ENCODE measurements around the gene IL37. TPM values are rescaled to one million over a fixed set of nuclear protein-coding genes. Genes with fewer than 3 reads are reported as not detected.

The IL37 gene
- total and polyA plus RNA-seq, 2 experiments from 2014 or later: not detected

DNA sequence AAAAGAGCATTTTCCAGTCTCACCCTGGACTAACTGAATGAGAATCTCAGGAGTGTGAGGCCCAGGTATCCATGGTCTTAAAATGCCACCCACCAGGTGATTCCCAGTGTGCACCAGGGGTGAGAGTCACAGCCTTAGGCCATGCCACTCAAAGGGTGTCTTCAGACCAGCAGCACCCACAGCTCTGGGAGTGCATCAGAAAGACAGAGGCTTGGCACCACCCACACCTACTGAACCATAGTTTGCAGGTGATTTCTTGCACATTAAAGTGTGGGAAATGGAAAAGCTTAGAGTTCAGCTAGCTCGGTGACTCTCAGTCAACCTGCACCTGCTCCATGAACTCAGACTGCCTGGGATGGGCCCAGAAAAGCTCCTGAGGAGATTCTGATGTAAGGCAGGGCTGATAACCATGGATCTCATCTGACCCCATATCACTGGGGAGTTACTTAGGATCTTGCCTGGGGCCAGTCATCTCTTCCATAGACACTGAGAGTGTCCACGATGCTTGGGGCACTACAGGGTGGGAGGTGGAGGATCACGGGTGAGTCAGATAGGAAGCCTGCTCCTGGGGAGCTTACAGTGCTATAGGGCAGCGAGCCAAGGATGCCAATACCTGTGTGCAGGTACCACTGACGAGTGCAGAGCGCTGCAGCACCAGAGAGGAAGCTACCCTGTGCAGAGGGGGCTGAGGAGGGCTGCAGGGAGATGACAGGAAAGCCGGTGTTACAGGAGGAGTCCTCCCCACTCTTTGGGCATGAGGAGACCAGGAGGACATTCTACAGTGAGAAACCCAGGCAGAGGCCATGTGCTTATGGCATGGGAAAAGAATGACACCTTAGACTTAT is 4.6 kb downstream of the IL37 start:
- Histone ChIP-seq H3K4me3 (no peak overlapping the region), H3K4me1 (ENCODE audit: low read depth) (no peaks in the 10 kb centered on the region), H3K36me3 (no peaks in the 10 kb centered on the region), H3K27ac (no peak overlapping the region), H3K27me3 (no peaks in the 10 kb centered on the region), H3K9me3 (ENCODE audit: low read depth) (no peaks in the 10 kb centered on the region)
- TF ChIP-seq, protein P1, sequence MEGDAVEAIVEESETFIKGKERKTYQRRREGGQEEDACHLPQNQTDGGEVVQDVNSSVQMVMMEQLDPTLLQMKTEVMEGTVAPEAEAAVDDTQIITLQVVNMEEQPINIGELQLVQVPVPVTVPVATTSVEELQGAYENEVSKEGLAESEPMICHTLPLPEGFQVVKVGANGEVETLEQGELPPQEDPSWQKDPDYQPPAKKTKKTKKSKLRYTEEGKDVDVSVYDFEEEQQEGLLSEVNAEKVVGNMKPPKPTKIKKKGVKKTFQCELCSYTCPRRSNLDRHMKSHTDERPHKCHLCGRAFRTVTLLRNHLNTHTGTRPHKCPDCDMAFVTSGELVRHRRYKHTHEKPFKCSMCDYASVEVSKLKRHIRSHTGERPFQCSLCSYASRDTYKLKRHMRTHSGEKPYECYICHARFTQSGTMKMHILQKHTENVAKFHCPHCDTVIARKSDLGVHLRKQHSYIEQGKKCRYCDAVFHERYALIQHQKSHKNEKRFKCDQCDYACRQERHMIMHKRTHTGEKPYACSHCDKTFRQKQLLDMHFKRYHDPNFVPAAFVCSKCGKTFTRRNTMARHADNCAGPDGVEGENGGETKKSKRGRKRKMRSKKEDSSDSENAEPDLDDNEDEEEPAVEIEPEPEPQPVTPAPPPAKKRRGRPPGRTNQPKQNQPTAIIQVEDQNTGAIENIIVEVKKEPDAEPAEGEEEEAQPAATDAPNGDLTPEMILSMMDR (IDR thresholded peaks at IDR 0.05; ENCODE audit: low read depth, low read length): no peak
- no peak for DNase-seq (ENCODE audit: low read depth in 1 of 2, low spot score in 1 of 2)

- no peaks in the 10 kb centered on the region for H3K27me3 ChIP-seq
- no peak overlapping the region for H3K4me3 ChIP-seq
- no peak overlapping the region for H3K27ac ChIP-seq
- no peaks in the 10 kb centered on the region for H3K4me1 ChIP-seq (ENCODE audit: low read depth)
- no peaks in the 10 kb centered on the region for H3K36me3 ChIP-seq
- H3K9me3 ChIP-seq (ENCODE audit: low read depth): no peaks in the 10 kb centered on the region
- no peak for DNase-seq (ENCODE audit: low read depth in 1 of 2, low spot score in 1 of 2)
- TF ChIP-seq, protein P1 (IDR thresholded peaks at IDR 0.05; ENCODE audit: low read depth, low read length): no peak
These were observed 5.2 kb downstream of the IL37 start for GRCh38 chr2:112916145-112916571.

GRCh38 chr2:112916625-112917247 is 5.8 kb downstream of the IL37 start:
- H3K27me3 ChIP-seq: no peaks in the 10 kb centered on the region
- no peaks in the 10 kb centered on the region for H3K4me1 ChIP-seq (ENCODE audit: low read depth)
- no peak overlapping the region for H3K27ac ChIP-seq
- TF ChIP-seq, protein P1 (IDR thresholded peaks at IDR 0.05; ENCODE audit: low read depth, low read length): no peak
- no peaks in the 10 kb centered on the region for H3K9me3 ChIP-seq (ENCODE audit: low read depth)
- DNase-seq (ENCODE audit: low read depth in 1 of 2, low spot score in 1 of 2): no peak
- H3K36me3 ChIP-seq: no peaks in the 10 kb centered on the region
- H3K4me3 ChIP-seq: no peak overlapping the region

DNA sequence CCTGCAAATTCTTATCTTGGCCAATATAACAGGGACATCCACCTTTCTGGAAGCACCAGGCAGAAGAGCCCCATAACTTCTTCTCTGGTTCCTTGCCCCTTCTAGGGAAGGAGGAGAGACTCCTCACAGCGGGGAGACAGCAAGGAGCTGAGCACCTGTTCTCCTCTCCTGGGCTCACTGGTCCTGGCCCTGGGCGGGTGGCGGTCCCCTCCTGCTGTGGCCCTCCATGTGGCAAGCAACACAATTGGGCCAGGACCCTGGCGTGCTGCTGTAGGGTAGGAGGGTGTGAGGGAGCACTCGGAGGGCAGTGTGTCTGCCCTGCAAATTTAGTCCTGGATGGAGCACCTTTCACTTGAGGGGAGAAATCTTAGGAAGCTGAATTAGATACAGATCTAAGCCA is 6.9 kb downstream of the IL37 start:
- H3K27me3 ChIP-seq: no peaks in the 10 kb centered on the region
- no peaks in the 10 kb centered on the region for H3K9me3 ChIP-seq (ENCODE audit: low read depth)
- H3K27ac ChIP-seq: no peak overlapping the region
- TF ChIP-seq, protein P1 (IDR thresholded peaks at IDR 0.05; ENCODE audit: low read depth, low read length): no peak
- H3K4me1 ChIP-seq (ENCODE audit: low read depth): no peaks in the 10 kb centered on the region
- no peak overlapping the region for H3K4me3 ChIP-seq
- H3K36me3 ChIP-seq: no peaks in the 10 kb centered on the region
- DNase-seq (ENCODE audit: low read depth in 1 of 2, low spot score in 1 of 2): no peak

GRCh38 chr2:112918256-112918655 is 7.3 kb downstream of the IL37 start:
- no peak for DNase-seq (ENCODE audit: low read depth in 1 of 2, low spot score in 1 of 2)
- no peaks in the 10 kb centered on the region for H3K9me3 ChIP-seq (ENCODE audit: low read depth)
- H3K4me1 ChIP-seq (ENCODE audit: low read depth): no peaks in the 10 kb centered on the region
- TF ChIP-seq, protein P1 (IDR thresholded peaks at IDR 0.05; ENCODE audit: low read depth, low read length): no peak
- no peaks in the 10 kb centered on the region for H3K36me3 ChIP-seq
- no peak overlapping the region for H3K27ac ChIP-seq
- no peaks in the 10 kb centered on the region for H3K27me3 ChIP-seq
- no peak overlapping the region for H3K4me3 ChIP-seq
